Mesenchymal stem cell (in vitro differentiated cells and primary cell): ENCODE measurements around the gene AUP1. TPM values are rescaled to one million over a fixed set of nuclear protein-coding genes. Genes with fewer than 3 reads are reported as not detected.

Experiments used
- DNase-seq: peaks from one replicate; pipeline ENCODE4 v3.0.0-alpha.2; 2013
- H2AFZ ChIP-seq: one replicate; pipeline ENCODE4 v1.6.1; 2013; ENCODE audit warnings: low read depth, mild to moderate bottlenecking, control low read depth, inconsistent platforms, low read length, moderate library complexity
- H2AK5ac ChIP-seq: 2 replicates; pipeline ENCODE4 v1.6.1; 2013; ENCODE audit warnings: low read length, moderate library complexity, mild to moderate bottlenecking, inconsistent platforms; ENCODE audit not compliant: severe bottlenecking
- H2BK120ac ChIP-seq: one replicate; pipeline ENCODE4 v1.6.1; 2013; ENCODE audit warnings: low read depth, mild to moderate bottlenecking, inconsistent platforms, low read length, moderate library complexity
- H2BK12ac ChIP-seq, 2 experiments: one replicate each; pipeline ENCODE4 v1.6.1; 2013; ENCODE audit warnings: inconsistent platforms in 2 of 2, low read length in 2 of 2, mild to moderate bottlenecking in 2 of 2, moderate library complexity in 2 of 2, control low read depth in 1 of 2
- H2BK15ac ChIP-seq: one replicate; pipeline ENCODE4 v1.6.1; 2013; ENCODE audit warnings: mild to moderate bottlenecking, low read depth, inconsistent platforms; ENCODE audit not compliant: poor library complexity, severe bottlenecking
- H2BK5ac ChIP-seq: 2 replicates; pipeline ENCODE4 v1.6.1; 2013; ENCODE audit warnings: low read depth, mild to moderate bottlenecking, low read length, control low read depth, inconsistent platforms; ENCODE audit not compliant: poor library complexity, severe bottlenecking
- H3K14ac ChIP-seq, 2 experiments: one replicate each; pipeline ENCODE4 v1.6.1; 2013; ENCODE audit warnings: inconsistent platforms in 2 of 2, low read length in 2 of 2, control low read depth in 1 of 2, mild to moderate bottlenecking in 1 of 2, moderate library complexity in 1 of 2
- H3K18ac ChIP-seq, 2 experiments: one replicate each; pipeline ENCODE4 v1.6.1; 2013; ENCODE audit warnings: inconsistent platforms in 2 of 2, low read length in 2 of 2, control low read depth in 1 of 2, low read depth in 1 of 2, mild to moderate bottlenecking in 1 of 2
- H3K23ac ChIP-seq, 2 experiments: one replicate each; pipeline ENCODE4 v1.6.1; 2013; ENCODE audit warnings: inconsistent platforms in 2 of 2, low read length in 2 of 2, mild to moderate bottlenecking in 2 of 2, moderate library complexity in 2 of 2, control low read depth in 1 of 2
- H3K27ac ChIP-seq: 2 replicates; pipeline ENCODE4 v1.5.1; 2013; ENCODE audit warnings: mild to moderate bottlenecking, moderate library complexity, low read length, control low read depth, inconsistent platforms; ENCODE audit not compliant: poor library complexity, severe bottlenecking
- H3K27me3 ChIP-seq, 2 experiments: 2 replicates each; pipeline versions ENCODE4 v1.6.1 to v1.7.0; 2013; ENCODE audit warnings: low read length in 2 of 2, mild to moderate bottlenecking in 2 of 2, moderate library complexity in 2 of 2, control low read depth in 1 of 2, inconsistent platforms in 1 of 2; ENCODE audit not compliant: control insufficient read depth in 1 of 2, insufficient read depth in 1 of 2
- H3K36me3 ChIP-seq, 2 experiments: 2 replicates each; pipeline versions ENCODE4 v1.6.1 to v1.7.0; 2013; ENCODE audit warnings: low read length in 2 of 2, control low read depth in 1 of 2, inconsistent platforms in 1 of 2, low read depth in 1 of 2, mild to moderate bottlenecking in 1 of 2; ENCODE audit not compliant: insufficient read depth in 2 of 2, control insufficient read depth in 1 of 2
- H3K4ac ChIP-seq, 2 experiments: one replicate each; pipeline ENCODE4 v1.6.1; 2013; ENCODE audit warnings: inconsistent platforms in 2 of 2, low read length in 2 of 2, mild to moderate bottlenecking in 2 of 2, moderate library complexity in 2 of 2, control low read depth in 1 of 2, low read depth in 1 of 2
- H3K4me1 ChIP-seq: 2 replicates; pipeline ENCODE4 v1.6.1; 2013; ENCODE audit warnings: low read depth, low read length, control low read depth; ENCODE audit not compliant: control insufficient read depth, insufficient read depth
- H3K4me2 ChIP-seq: 2 replicates; pipeline ENCODE4 v1.6.1; 2013; ENCODE audit warnings: low read length, mild to moderate bottlenecking, inconsistent platforms; ENCODE audit not compliant: poor library complexity, severe bottlenecking
- H3K4me3 ChIP-seq, 2 experiments: 2 replicates each; pipeline versions ENCODE4 v1.5.1 to v1.7.0; 2013; ENCODE audit warnings: low read length in 2 of 2, mild to moderate bottlenecking in 2 of 2, control low read depth in 1 of 2, low read depth in 1 of 2; ENCODE audit not compliant: insufficient read depth in 1 of 2
- H3K79me1 ChIP-seq: replicated peaks from 2 replicates; pipeline ENCODE4 v1.6.1; 2013; ENCODE audit warnings: mild to moderate bottlenecking, control low read depth, low read length, inconsistent platforms; ENCODE audit not compliant: poor library complexity, severe bottlenecking
- H3K9ac ChIP-seq: 2 replicates; pipeline ENCODE4 v1.7.0; 2013; ENCODE audit warnings: mild to moderate bottlenecking, low read length, moderate library complexity
- H3K9me3 ChIP-seq: 2 replicates; pipeline ENCODE4 v1.7.0; 2013; ENCODE audit warnings: mild to moderate bottlenecking, low read length; ENCODE audit not compliant: control insufficient read depth
- H4K8ac ChIP-seq: one replicate; pipeline ENCODE4 v1.6.1; 2013; ENCODE audit warnings: inconsistent platforms, mild to moderate bottlenecking, low read length, moderate library complexity
- H4K91ac ChIP-seq: one replicate; pipeline ENCODE4 v1.6.1; 2013; ENCODE audit warnings: mild to moderate bottlenecking, low read length, inconsistent platforms
- WGBS: methylation state at CpG from one replicate; pipeline ENCODE4 v1.1.7; 2013; ENCODE audit warnings: mixed read lengths; 5-methylcytosine and 5-hydroxymethylcytosine counted together
- polyA plus RNA-seq, 2 experiments: library from polyadenylated mRNA; stranded (reverse); fragments of 200-250 nt; gene quantifications; one replicate each; pipeline ENCODE4 v1.2.3, GENCODE V29; 2013

Gene AUP1, protein sequence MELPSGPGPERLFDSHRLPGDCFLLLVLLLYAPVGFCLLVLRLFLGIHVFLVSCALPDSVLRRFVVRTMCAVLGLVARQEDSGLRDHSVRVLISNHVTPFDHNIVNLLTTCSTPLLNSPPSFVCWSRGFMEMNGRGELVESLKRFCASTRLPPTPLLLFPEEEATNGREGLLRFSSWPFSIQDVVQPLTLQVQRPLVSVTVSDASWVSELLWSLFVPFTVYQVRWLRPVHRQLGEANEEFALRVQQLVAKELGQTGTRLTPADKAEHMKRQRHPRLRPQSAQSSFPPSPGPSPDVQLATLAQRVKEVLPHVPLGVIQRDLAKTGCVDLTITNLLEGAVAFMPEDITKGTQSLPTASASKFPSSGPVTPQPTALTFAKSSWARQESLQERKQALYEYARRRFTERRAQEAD
- 81.1 TPM for polyA plus RNA-seq (2013, experiment 1 of 2)
- 81.5 TPM for polyA plus RNA-seq (2013, experiment 2 of 2)

DNA sequence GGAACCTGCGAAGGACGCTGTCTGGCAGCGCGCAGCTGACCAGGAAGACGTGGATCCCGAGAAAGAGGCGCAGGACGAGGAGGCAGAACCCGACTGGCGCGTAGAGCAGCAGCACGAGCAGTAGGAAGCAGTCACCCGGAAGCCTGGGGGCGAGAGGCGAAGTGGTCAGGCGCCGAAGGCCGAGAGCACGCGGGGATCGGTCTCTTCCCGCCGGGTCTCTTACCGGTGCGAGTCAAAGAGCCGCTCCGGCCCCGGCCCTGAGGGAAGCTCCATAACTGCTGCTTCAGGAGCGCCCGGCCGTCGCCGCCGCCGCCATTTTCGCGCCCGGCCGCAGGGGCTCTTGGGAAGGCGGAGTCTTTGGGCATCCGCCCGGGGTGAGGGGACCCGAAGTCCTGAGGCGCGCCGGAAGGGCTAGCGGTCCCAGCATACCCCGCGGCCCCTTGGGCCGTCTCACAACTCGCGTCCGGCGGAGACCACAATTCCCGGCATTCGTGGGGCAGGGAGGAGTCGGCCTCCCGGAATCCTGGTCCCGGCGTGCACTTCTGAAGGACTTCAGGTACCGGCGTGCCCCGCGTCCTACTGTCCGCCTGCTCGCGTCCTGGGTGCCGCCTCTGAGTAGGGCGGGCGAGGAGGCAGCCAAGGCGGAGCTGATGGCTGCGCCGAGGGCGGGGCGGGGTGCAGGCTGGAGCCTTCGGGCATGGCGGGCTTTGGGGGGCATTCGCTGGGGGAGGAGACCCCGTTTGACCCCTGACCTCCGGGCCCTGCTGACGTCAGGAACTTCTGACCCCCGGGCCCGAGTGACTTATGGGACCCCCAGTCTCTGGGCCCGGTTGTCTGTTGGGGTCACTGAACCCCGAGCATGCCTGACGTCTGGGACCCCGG, at the start of gene AUP1, which contains the start of gene HTRA2:
Gene AUP1 (minus strand): TSS at position 350 of the 882 bp plus-strand sequence. CDS start 77 bp downstream, at position 273.
Gene HTRA2 (plus strand): TSS at position 577 of the 882 bp plus-strand sequence. CDS start 74 bp downstream, at position 651.
- H2BK15ac ChIP-seq: peak within 1 kb of the TSS; percentile 44
- H2BK5ac ChIP-seq: peak within 1 kb of the TSS; percentile 81
- peak within 1 kb of the TSS; percentile 52 to 77 for H3K4ac ChIP-seq
- H3K27ac ChIP-seq: peak within 1 kb of the TSS; percentile 77
- no peak within 1 kb of the TSS for H2AK5ac ChIP-seq
- peak within 1 kb of the TSS in 1 of 2 experiments; percentile 82 for H3K14ac ChIP-seq
- H2AFZ ChIP-seq: peak within 1 kb of the TSS; percentile 84
- no peaks in the 10 kb centered on the region for H3K9me3 ChIP-seq
- H4K91ac ChIP-seq: peak within 1 kb of the TSS; percentile 86
- H3K4me1 ChIP-seq: peaks cover 17% of the 10 kb centered on the region
- no peaks in the 10 kb centered on the region for H3K27me3 ChIP-seq
- H2BK120ac ChIP-seq: peak within 1 kb of the TSS; percentile 45
- peak within 1 kb of the TSS; percentile 93 for H3K18ac ChIP-seq
- H2BK12ac ChIP-seq: peak within 1 kb of the TSS in 1 of 2 experiments; percentile 64
- H3K9ac ChIP-seq: peak within 1 kb of the TSS; percentile 98
- peaks cover 29% of the 10 kb centered on the region for H3K79me1 ChIP-seq
- peak within 1 kb of the TSS; percentile 96 for H4K8ac ChIP-seq
- under 1% methylated on average over 83 of the region's 87 CpGs for WGBS
- H3K23ac ChIP-seq: peak within 1 kb of the TSS in 1 of 2 experiments; percentile 71
- H3K4me3 ChIP-seq: peak within 1 kb of the TSS; percentile 80 to 97
- peaks cover 49 to 67% of the 10 kb centered on the region in 2 experiments for H3K36me3 ChIP-seq
- DNase-seq: peak; percentile 99
- peak within 1 kb of the TSS; percentile 92 for H3K4me2 ChIP-seq

DNA sequence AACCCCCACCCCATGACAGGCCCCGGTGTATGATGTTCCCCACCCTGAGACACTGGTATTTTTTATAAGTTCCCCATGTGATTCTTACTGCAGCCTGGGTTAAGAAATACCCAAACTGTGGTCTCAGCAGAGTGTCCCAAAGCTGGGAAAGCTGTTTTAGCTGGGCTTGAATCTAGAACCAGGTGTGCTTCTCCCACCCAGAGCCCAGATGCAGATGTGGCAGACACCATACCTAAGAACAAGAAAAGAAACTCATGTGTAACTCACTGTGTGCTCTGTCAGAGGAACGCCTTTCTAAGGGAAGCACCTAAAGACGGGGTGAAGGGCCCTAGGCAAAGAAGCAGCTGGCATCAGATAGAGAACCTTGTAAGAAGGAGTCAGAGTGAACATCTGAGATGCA, 48.9 kb upstream of the AUP1 start:
- no peak for DNase-seq
- Histone ChIP-seq H4K8ac (no peak overlapping the region), H3K18ac (no peak overlapping the region), H3K36me3 (no peaks in the 10 kb centered on the region), H3K27me3 (no peaks in the 10 kb centered on the region), H3K23ac (no peak overlapping the region), H3K4me1 (peaks cover 2% of the 10 kb centered on the region), H2AFZ (no peak overlapping the region), H2BK5ac (no peak overlapping the region), H2BK15ac (no peak overlapping the region), H3K79me1 (no peaks in the 10 kb centered on the region), H3K9ac (no peak overlapping the region), H3K4me3 (no peak overlapping the region), H2BK12ac (no peak overlapping the region), H3K4ac (peak overlapping the region in 1 of 2 experiments; percentile 26), H2AK5ac (no peak overlapping the region), H3K14ac (no peak overlapping the region), H4K91ac (no peak overlapping the region), H3K27ac (no peak overlapping the region), H3K4me2 (no peak overlapping the region), H2BK120ac (no peak overlapping the region), H3K9me3 (no peaks in the 10 kb centered on the region)
- 89% methylated on average over 3 of the region's 3 CpGs for WGBS

DNA sequence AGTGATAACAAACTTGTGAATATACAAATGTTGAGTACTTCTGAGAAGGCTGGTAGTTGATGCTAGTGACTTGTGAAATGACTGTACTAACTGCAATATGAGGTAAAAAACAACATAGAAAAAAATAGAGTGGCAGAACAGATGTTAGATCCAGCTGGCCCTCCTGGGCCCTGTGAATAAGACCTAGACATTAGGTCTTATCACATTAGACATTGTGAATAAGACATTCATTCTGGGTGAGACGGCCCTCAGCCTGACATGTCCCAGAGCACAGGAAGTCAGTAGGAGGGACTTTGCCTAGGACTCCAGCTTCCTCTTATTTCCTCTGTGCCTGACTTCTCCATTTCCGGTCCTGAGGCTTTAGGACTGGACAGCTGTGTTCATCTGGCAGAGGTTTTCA, 47.9 kb upstream of the AUP1 start:
- H4K91ac ChIP-seq: no peak overlapping the region
- H3K23ac ChIP-seq: no peak overlapping the region
- no peaks in the 10 kb centered on the region for H3K79me1 ChIP-seq
- H3K27me3 ChIP-seq: no peaks in the 10 kb centered on the region
- peak overlapping the region in 1 of 2 experiments; percentile 28 for H3K18ac ChIP-seq
- H2AK5ac ChIP-seq: no peak overlapping the region
- no peak overlapping the region for H2BK120ac ChIP-seq
- H3K4ac ChIP-seq: no peak overlapping the region
- WGBS: 42% methylated on average over 2 of the region's 2 CpGs
- H2BK5ac ChIP-seq: no peak overlapping the region
- H2BK15ac ChIP-seq: no peak overlapping the region
- H2AFZ ChIP-seq: no peak overlapping the region
- no peaks in the 10 kb centered on the region for H3K9me3 ChIP-seq
- H3K4me1 ChIP-seq: no peaks in the 10 kb centered on the region
- peak overlapping the region; percentile 63 for H3K9ac ChIP-seq
- H3K14ac ChIP-seq: no peak overlapping the region
- no peak overlapping the region for H3K4me2 ChIP-seq
- peak overlapping the region; percentile 67 for H4K8ac ChIP-seq
- H2BK12ac ChIP-seq: no peak overlapping the region
- DNase-seq: no peak
- peak overlapping the region in 1 of 2 experiments; percentile 46 for H3K4me3 ChIP-seq
- no peak overlapping the region for H3K27ac ChIP-seq
- no peaks in the 10 kb centered on the region for H3K36me3 ChIP-seq
